ENCODE results near the gene KIAA0513.

Gene KIAA0513

DNA sequence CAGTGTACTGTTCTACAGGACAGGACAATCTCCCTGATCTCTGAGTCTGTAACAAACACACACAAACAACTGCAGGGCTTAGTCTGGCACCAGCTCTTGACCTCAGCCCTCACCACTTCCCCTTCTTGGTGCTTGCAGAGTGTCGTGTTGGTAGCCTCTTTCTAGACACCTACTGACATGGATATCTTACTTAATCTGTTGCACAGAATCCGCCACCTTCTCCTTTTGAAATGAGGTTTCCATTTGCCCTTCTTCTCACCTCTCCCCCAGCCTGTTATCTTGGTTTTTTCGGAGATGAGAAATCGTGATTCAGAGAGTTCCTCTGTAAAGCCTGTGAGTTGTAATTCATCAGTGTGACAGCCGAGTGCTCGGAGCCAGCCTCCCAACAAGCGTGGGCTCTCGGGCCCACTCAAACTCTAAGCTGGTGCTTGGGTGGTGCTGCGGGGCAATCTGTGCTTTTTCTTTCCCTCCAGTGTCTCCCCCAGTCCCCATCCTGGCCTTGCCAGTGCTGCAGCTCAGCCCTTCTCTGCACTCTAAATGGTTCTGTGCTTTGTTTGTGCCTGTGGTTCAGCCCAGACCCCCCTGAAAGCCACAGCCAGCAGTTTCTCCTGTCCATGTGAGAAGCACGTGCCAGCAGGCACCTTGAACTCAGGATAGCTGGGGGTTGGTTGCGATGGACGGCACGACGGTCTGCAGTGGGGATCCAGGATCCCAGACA is 28.1 kb downstream of the KIAA0513 start:
- Histone ChIP-seq H3K9ac (ENCODE audit: low read depth, low read length, poor library complexity, severe bottlenecking) (peak overlapping the region; percentile 61), H3K9me2 (replicated peaks; ENCODE audit: low read depth, low read length) (no peaks in the 10 kb centered on the region), H3K27me3 (ENCODE audit: insufficient read depth, low read length, poor library complexity, severe bottlenecking) (no peaks in the 10 kb centered on the region), H2AFZ (ENCODE audit: low read length) (peak overlapping the region; percentile 82), H3K4me2 (ENCODE audit: low read depth, low read length, poor library complexity, severe bottlenecking) (peak overlapping the region; percentile 85), H3K4me3 (ENCODE audit: low read length, poor library complexity, severe bottlenecking) (peak overlapping the region; percentile 66), H4K20me1 (ENCODE audit: insufficient read depth, low read length, poor library complexity, severe bottlenecking) (no peaks in the 10 kb centered on the region), H3K79me2 (ENCODE audit: insufficient read depth, low read length) (no peaks in the 10 kb centered on the region), H3K36me3 (ENCODE audit: insufficient read depth, low read length) (no peaks in the 10 kb centered on the region), H3K9me3 (ENCODE audit: insufficient read depth, low read depth, low read length) (no peaks in the 10 kb centered on the region), H3F3A (ENCODE audit: low read depth) (peaks cover 3% of the 10 kb centered on the region; the same call in 1 of the 2 replicates), H3K4me1 (ENCODE audit: insufficient read depth, low read length, poor library complexity, severe bottlenecking) (peaks cover 28% of the 10 kb centered on the region)
- TF ChIP-seq, protein P1, sequence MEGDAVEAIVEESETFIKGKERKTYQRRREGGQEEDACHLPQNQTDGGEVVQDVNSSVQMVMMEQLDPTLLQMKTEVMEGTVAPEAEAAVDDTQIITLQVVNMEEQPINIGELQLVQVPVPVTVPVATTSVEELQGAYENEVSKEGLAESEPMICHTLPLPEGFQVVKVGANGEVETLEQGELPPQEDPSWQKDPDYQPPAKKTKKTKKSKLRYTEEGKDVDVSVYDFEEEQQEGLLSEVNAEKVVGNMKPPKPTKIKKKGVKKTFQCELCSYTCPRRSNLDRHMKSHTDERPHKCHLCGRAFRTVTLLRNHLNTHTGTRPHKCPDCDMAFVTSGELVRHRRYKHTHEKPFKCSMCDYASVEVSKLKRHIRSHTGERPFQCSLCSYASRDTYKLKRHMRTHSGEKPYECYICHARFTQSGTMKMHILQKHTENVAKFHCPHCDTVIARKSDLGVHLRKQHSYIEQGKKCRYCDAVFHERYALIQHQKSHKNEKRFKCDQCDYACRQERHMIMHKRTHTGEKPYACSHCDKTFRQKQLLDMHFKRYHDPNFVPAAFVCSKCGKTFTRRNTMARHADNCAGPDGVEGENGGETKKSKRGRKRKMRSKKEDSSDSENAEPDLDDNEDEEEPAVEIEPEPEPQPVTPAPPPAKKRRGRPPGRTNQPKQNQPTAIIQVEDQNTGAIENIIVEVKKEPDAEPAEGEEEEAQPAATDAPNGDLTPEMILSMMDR (conservative IDR thresholded peaks at IDR 0.05; ENCODE audit: low read length): no peak
- no peak for TF ChIP-seq EZH2phosphoT487 (IDR thresholded peaks at IDR 0.05; ENCODE audit: borderline replicate concordance)

- Histone ChIP-seq H3K9me3 (ENCODE audit: insufficient read depth, low read depth, low read length) (no peaks in the 10 kb centered on the region), H3K27me3 (ENCODE audit: insufficient read depth, low read length, poor library complexity, severe bottlenecking) (no peaks in the 10 kb centered on the region), H3K79me2 (ENCODE audit: insufficient read depth, low read length) (no peaks in the 10 kb centered on the region), H3K9ac (ENCODE audit: low read depth, low read length, poor library complexity, severe bottlenecking) (peak overlapping the region; percentile 61), H3K4me3 (ENCODE audit: low read length, poor library complexity, severe bottlenecking) (peak overlapping the region; percentile 66), H3K4me1 (ENCODE audit: insufficient read depth, low read length, poor library complexity, severe bottlenecking) (peaks cover 28% of the 10 kb centered on the region), H3K9me2 (replicated peaks; ENCODE audit: low read depth, low read length) (no peaks in the 10 kb centered on the region), H3K36me3 (ENCODE audit: insufficient read depth, low read length) (no peaks in the 10 kb centered on the region), H3K4me2 (ENCODE audit: low read depth, low read length, poor library complexity, severe bottlenecking) (peak overlapping the region; percentile 85), H4K20me1 (ENCODE audit: insufficient read depth, low read length, poor library complexity, severe bottlenecking) (no peaks in the 10 kb centered on the region), H2AFZ (ENCODE audit: low read length) (peak overlapping the region; percentile 82), H3F3A (ENCODE audit: low read depth) (peaks cover 3% of the 10 kb centered on the region; the same call in 1 of the 2 replicates)
- no peak for TF ChIP-seq EZH2phosphoT487 (IDR thresholded peaks at IDR 0.05; ENCODE audit: borderline replicate concordance)
- TF ChIP-seq, protein P1 (conservative IDR thresholded peaks at IDR 0.05; ENCODE audit: low read length): peak; percentile 35
Observed at GRCh38 chr16:85056211-85056748, 28.7 kb downstream of the KIAA0513 start.

DNA sequence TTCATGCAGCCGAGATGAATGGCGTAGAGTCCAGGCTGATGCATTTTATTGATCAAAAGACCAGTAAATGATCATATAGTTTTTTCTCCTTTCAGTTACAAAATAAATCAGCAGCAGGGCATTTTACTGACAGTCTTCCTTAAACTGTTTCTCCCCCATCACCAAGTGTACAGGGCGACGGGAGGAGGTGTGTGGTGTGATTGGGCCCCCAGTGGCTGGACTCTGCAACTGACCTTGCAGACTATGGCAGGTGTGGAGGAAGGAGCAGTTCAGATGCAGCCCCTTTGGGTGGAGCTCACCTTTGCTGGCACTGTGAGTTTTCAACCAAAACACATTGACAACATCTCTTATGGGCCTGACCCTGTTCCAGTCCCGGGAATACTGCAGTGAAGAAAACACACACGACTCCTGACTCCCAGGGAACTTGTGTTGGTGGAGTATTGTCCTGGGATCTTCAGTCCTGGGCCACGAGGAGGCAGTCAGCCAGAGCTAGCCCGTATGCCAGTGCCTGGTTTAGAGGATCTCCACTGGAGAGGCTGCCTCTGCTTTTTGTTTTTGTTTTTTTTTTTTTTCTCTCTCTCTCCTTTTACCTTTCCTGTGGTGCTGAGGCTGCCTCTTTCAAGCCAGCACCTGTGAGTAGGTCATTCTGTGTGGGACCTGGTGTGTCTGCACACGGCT is 29.8 kb downstream of the KIAA0513 start:
- H3K9me3 ChIP-seq (ENCODE audit: insufficient read depth, low read depth, low read length): no peaks in the 10 kb centered on the region
- no peaks in the 10 kb centered on the region for H4K20me1 ChIP-seq (ENCODE audit: insufficient read depth, low read length, poor library complexity, severe bottlenecking)
- no peaks in the 10 kb centered on the region for H3K27me3 ChIP-seq (ENCODE audit: insufficient read depth, low read length, poor library complexity, severe bottlenecking)

More for the DNA sequence above, 29.8 kb downstream of the KIAA0513 start:
- Histone ChIP-seq H3K4me3 (ENCODE audit: low read length, poor library complexity, severe bottlenecking) (no peak overlapping the region), H3K4me2 (ENCODE audit: low read depth, low read length, poor library complexity, severe bottlenecking) (no peak overlapping the region), H3F3A (ENCODE audit: low read depth) (peaks cover 3% of the 10 kb centered on the region; the same call in 1 of the 2 replicates), H3K9ac (ENCODE audit: low read depth, low read length, poor library complexity, severe bottlenecking) (no peak overlapping the region), H3K4me1 (ENCODE audit: insufficient read depth, low read length, poor library complexity, severe bottlenecking) (peaks cover 28% of the 10 kb centered on the region), H2AFZ (ENCODE audit: low read length) (no peak overlapping the region), H3K36me3 (ENCODE audit: insufficient read depth, low read length) (no peaks in the 10 kb centered on the region), H3K9me2 (replicated peaks; ENCODE audit: low read depth, low read length) (no peaks in the 10 kb centered on the region), H3K79me2 (ENCODE audit: insufficient read depth, low read length) (no peaks in the 10 kb centered on the region)
- TF ChIP-seq, protein P1 (conservative IDR thresholded peaks at IDR 0.05; ENCODE audit: low read length): peak; percentile 55
- TF ChIP-seq EZH2phosphoT487 (IDR thresholded peaks at IDR 0.05; ENCODE audit: borderline replicate concordance): no peak
